Neural progenitor cell (in vitro differentiated cells): Measurements from ENCODE around the gene SEMA3E.

ENCODE experiments used
- CTCF ChIP-seq: fragments of 200-600 bp; sonication (generic); IDR thresholded peaks from 2 replicates; pipeline ENCODE4 v1.5.1; 2017; ENCODE audit warnings: antibody characterized with exemption, mild to moderate bottlenecking
- EZH2 ChIP-seq: fragments of 200-600 bp; sonication (generic); IDR thresholded peaks from 2 replicates; pipeline ENCODE4 v1.6.1; 2017; ENCODE audit warnings: antibody characterized with exemption, mild to moderate bottlenecking, moderate library complexity
- EZH2phosphoT487 ChIP-seq: fragments of 200-600 bp; sonication (generic); IDR thresholded peaks from 2 replicates; pipeline ENCODE4 v1.6.1; 2017; ENCODE audit warnings: antibody characterized with exemption

DNA sequence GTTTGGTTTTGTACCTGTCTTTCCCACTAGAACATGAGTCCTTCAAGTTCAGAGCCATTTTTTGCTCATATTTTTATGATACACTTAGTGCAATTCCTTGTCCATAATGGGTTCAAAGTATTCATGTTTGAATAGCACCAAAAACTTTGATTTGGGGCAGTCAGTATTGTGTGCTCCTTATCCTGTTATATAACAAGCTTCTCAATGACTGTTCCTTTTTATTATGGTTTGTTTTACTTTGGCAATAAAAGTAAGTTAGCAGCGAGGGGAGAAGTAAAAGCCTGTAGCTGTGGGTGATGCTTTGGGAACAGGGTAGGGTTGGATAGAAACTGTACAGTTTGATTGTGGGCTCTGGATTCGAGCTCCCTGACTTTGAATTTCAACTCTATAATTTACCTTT lies 311.9 kb downstream of the SEMA3E start:
- TF ChIP-seq CTCF (no peak), EZH2phosphoT487 (no peak), EZH2 (no peak)
